H9 (cell line): ENCODE results near the gene GLCE. TPM values are rescaled to one million over a fixed set of nuclear protein-coding genes. Genes with fewer than 3 reads are reported as not detected.

Experiments used
- DNase-seq: peaks from one replicate; pipeline ENCODE4 v3.0.0-alpha.2; 2017
- H2AFZ ChIP-seq: one replicate; pipeline ENCODE4 v1.6.1; 2013; ENCODE audit warnings: mild to moderate bottlenecking, low read length, control low read depth, moderate library complexity
- H2AK5ac ChIP-seq: 2 replicates; pipeline ENCODE4 v1.6.1; 2013; ENCODE audit warnings: low read length, control low read depth, mixed read lengths; ENCODE audit not compliant: insufficient read length
- H2BK120ac ChIP-seq: one replicate; pipeline ENCODE4 v1.6.1; 2013; ENCODE audit warnings: low read depth, mild to moderate bottlenecking, low read length, control low read depth, inconsistent platforms; ENCODE audit not compliant: poor library complexity, severe bottlenecking
- H2BK12ac ChIP-seq: 2 replicates; pipeline ENCODE4 v1.6.1; 2013; ENCODE audit warnings: low read length, control low read depth, mixed read lengths, low read depth; ENCODE audit not compliant: insufficient read length
- H2BK15ac ChIP-seq: 2 replicates; pipeline ENCODE4 v1.6.1; 2013; ENCODE audit warnings: low read depth, low read length, control low read depth
- H2BK20ac ChIP-seq: one replicate; pipeline ENCODE4 v1.6.1; 2013; ENCODE audit warnings: low read depth, mild to moderate bottlenecking, low read length, control low read depth, inconsistent platforms; ENCODE audit not compliant: poor library complexity, severe bottlenecking
- H2BK5ac ChIP-seq: 2 replicates; pipeline ENCODE4 v1.6.1; 2013; ENCODE audit warnings: low read length, control low read depth, mixed read lengths; ENCODE audit not compliant: insufficient read length
- H3K14ac ChIP-seq: 2 replicates; pipeline ENCODE4 v1.6.1; 2013; ENCODE audit warnings: low read length, control low read depth; ENCODE audit not compliant: insufficient read depth
- H3K18ac ChIP-seq: 2 replicates; pipeline ENCODE4 v1.6.1; 2013; ENCODE audit warnings: low read depth, mild to moderate bottlenecking, mixed read lengths, low read length, control low read depth; ENCODE audit not compliant: insufficient read length
- H3K23ac ChIP-seq: 2 replicates; pipeline ENCODE4 v1.6.1; 2013; ENCODE audit warnings: low read length, control low read depth, mixed read lengths, low read depth; ENCODE audit not compliant: insufficient read length
- H3K23me2 ChIP-seq: 2 replicates; pipeline ENCODE4 v1.6.1; 2013; ENCODE audit warnings: low read depth, mild to moderate bottlenecking, mixed read lengths, low read length, control low read depth; ENCODE audit not compliant: insufficient read length, poor library complexity, severe bottlenecking
- H3K27ac ChIP-seq: 2 replicates; pipeline ENCODE4 v1.5.1; 2013; ENCODE audit warnings: low read length, control low read depth, mixed read lengths, low read depth; ENCODE audit not compliant: insufficient read length
- H3K27me3 ChIP-seq: 2 replicates; pipeline ENCODE4 v1.6.1; 2013; ENCODE audit warnings: low read length, control low read depth, inconsistent platforms; ENCODE audit not compliant: insufficient read depth
- H3K4ac ChIP-seq: 2 replicates; pipeline ENCODE4 v1.6.1; 2013; ENCODE audit warnings: low read depth, mild to moderate bottlenecking, control low read depth, inconsistent platforms, low read length, moderate library complexity
- H3K4me1 ChIP-seq: 2 replicates; pipeline ENCODE4 v1.6.1; 2013; ENCODE audit warnings: low read length, control low read depth, inconsistent platforms; ENCODE audit not compliant: insufficient read depth
- H3K4me2 ChIP-seq: 2 replicates; pipeline ENCODE4 v1.6.1; 2013; ENCODE audit warnings: low read length, control low read depth, mixed read lengths; ENCODE audit not compliant: insufficient read length, insufficient read depth
- H3K56ac ChIP-seq: 2 replicates; pipeline ENCODE4 v1.6.1; 2013; ENCODE audit warnings: low read depth, mild to moderate bottlenecking, mixed read lengths, low read length, control low read depth; ENCODE audit not compliant: insufficient read length
- H3K79me1 ChIP-seq: 2 replicates; pipeline ENCODE4 v1.6.1; 2013; ENCODE audit warnings: low read depth, mild to moderate bottlenecking, moderate library complexity, low read length, control low read depth, inconsistent platforms; ENCODE audit not compliant: insufficient read depth, poor library complexity, severe bottlenecking
- H3K79me2 ChIP-seq: 2 replicates; pipeline ENCODE4 v1.6.1; 2013; ENCODE audit warnings: low read length, control low read depth, inconsistent platforms; ENCODE audit not compliant: insufficient read depth
- H3K9ac ChIP-seq: 2 replicates; pipeline ENCODE4 v1.6.1; 2013; ENCODE audit warnings: low read length, control low read depth, mixed read lengths; ENCODE audit not compliant: insufficient read length; ENCODE audit errors: extremely low read depth
- H3K9me3 ChIP-seq: one replicate; pipeline ENCODE4 v1.6.1; 2013; ENCODE audit warnings: low read depth, low read length, inconsistent platforms; ENCODE audit not compliant: control insufficient read depth
- H3T11ph ChIP-seq: one replicate; pipeline ENCODE4 v1.6.1; 2013; ENCODE audit warnings: mild to moderate bottlenecking, low read length, control low read depth, inconsistent platforms
- H4K20me1 ChIP-seq: one replicate; pipeline ENCODE4 v1.6.1; 2013; ENCODE audit not compliant: control insufficient read depth, insufficient read length, insufficient read depth
- H4K5ac ChIP-seq: 2 replicates; pipeline ENCODE4 v1.6.1; 2013; ENCODE audit warnings: low read depth, mild to moderate bottlenecking, mixed read lengths, low read length, control low read depth; ENCODE audit not compliant: insufficient read length
- H4K8ac ChIP-seq: replicated peaks from 2 replicates; pipeline ENCODE4 v1.6.1; 2013; ENCODE audit warnings: low read length, control low read depth, mixed read lengths, low read depth; ENCODE audit not compliant: insufficient read length
- H4K91ac ChIP-seq: 2 replicates; pipeline ENCODE4 v1.6.1; 2013; ENCODE audit warnings: low read depth, mild to moderate bottlenecking, moderate library complexity, mixed read lengths, low read length, control low read depth; ENCODE audit not compliant: insufficient read length
- H3K27ac Mint-ChIP-seq, 3 experiments: 2 replicates in 2 of 3; 3 replicates in 1 of 3; pipeline ENCODE4 v1.8.0; 2020 to 2021; ENCODE audit warnings: mixed read lengths in 3 of 3, mild to moderate bottlenecking in 1 of 3, moderate library complexity in 1 of 3
- H3K27me3 Mint-ChIP-seq: 2 replicates; pipeline ENCODE4 v1.8.0; 2021; ENCODE audit warnings: low read depth, mild to moderate bottlenecking, moderate library complexity, mixed read lengths
- H3K36me3 Mint-ChIP-seq, 3 experiments: 2 replicates in 2 of 3; 3 replicates in 1 of 3; pipeline ENCODE4 v1.8.0; 2020 to 2021; ENCODE audit warnings: low read depth in 3 of 3, mixed read lengths in 3 of 3; ENCODE audit not compliant: insufficient read depth in 1 of 3
- H3K4me1 Mint-ChIP-seq, 2 experiments: 2 replicates each; pipeline ENCODE4 v1.8.0; 2020; ENCODE audit warnings: mixed read lengths in 2 of 2
- H3K4me3 Mint-ChIP-seq, 2 experiments: 2 replicates in 1 of 2; 3 replicates in 1 of 2; pipeline ENCODE4 v1.8.0; 2020 to 2021; ENCODE audit warnings: mild to moderate bottlenecking in 2 of 2, mixed read lengths in 2 of 2, moderate library complexity in 1 of 2
- H3K9me3 Mint-ChIP-seq, 2 experiments: 2 replicates in 1 of 2; 3 replicates in 1 of 2; pipeline ENCODE4 v1.8.0; 2020; ENCODE audit warnings: mild to moderate bottlenecking in 2 of 2, mixed read lengths in 2 of 2, moderate library complexity in 1 of 2
- CTCF ChIP-seq: fragments of 200-600 bp; sonication (generic); conservative IDR thresholded peaks from 3 replicates; pipeline ENCODE4 v1.8.0; 2021; ENCODE audit warnings: antibody characterized with exemption, mild to moderate bottlenecking
- WGBS: extraction: QIAGEN DNeasy Blood & Tissue Kit; methylation state at CpG from one replicate; pipeline ENCODE4 v1.1.7; 2013; ENCODE audit warnings: missing lambda C conversion rate, low lambda C conversion rate, mixed read lengths; ENCODE audit not compliant: insufficient read length; ENCODE audit errors: extremely low coverage; 5-methylcytosine and 5-hydroxymethylcytosine counted together
- total RNA-seq: library from RNA; stranded (reverse); gene quantifications from 2 replicates; pipeline ENCODE4 v1.2.1, GENCODE V29; 2021

GLCE gene
- total RNA-seq, 1 experiment from 2014 or later: 12.2 TPM

- peaks cover 0 to 13% (median 8%) of the 10 kb centered on the region in 3 experiments; a peak in 6 of 7 replicates for H3K36me3 Mint-ChIP-seq
Measured at GRCh38 chr15:69305933-69306568, 145.6 kb downstream of the GLCE start.

More at GRCh38 chr15:69305933-69306568, 145.6 kb downstream of the GLCE start:
- H4K8ac ChIP-seq: no peak overlapping the region
- H3K18ac ChIP-seq: no peak overlapping the region
- no peak overlapping the region; the same call in 1 of the 2 replicates for H3K14ac ChIP-seq
- H3T11ph ChIP-seq: no peak overlapping the region
- no peaks in the 10 kb centered on the region for H3K23me2 ChIP-seq
- no peak for TF ChIP-seq CTCF
- no peak overlapping the region for H2BK12ac ChIP-seq
- no peak for DNase-seq
- no peaks in the 10 kb centered on the region for H3K9me3 ChIP-seq
- no CpG with 5 or more reads among the region's 9 CpGs for WGBS
- no peaks in the 10 kb centered on the region for H3K79me2 ChIP-seq
- peak overlapping the region; percentile 84; the same call in 1 of the 2 replicates for H2BK15ac ChIP-seq
- no peak overlapping the region for H3K4me3 Mint-ChIP-seq
- no peaks in the 10 kb centered on the region for H4K20me1 ChIP-seq
- H3K9ac ChIP-seq: no peak overlapping the region
- H3K79me1 ChIP-seq: no peaks in the 10 kb centered on the region
- H3K4me2 ChIP-seq: no peak overlapping the region
- no peak overlapping the region for H4K5ac ChIP-seq
- H3K27me3 ChIP-seq: no peaks in the 10 kb centered on the region
- no peak overlapping the region for H2BK20ac ChIP-seq
- no peak overlapping the region for H3K4ac ChIP-seq
- no peak overlapping the region for H2AK5ac ChIP-seq
- peaks cover 6% of the 10 kb centered on the region; the same call in 1 of the 2 replicates for H3K4me1 ChIP-seq
- H3K27ac Mint-ChIP-seq: no peak overlapping the region; a peak in 2 of 7 replicates
- H2BK5ac ChIP-seq: no peak overlapping the region
- no peak overlapping the region for H3K23ac ChIP-seq
- peaks cover 21% of the 10 kb centered on the region for H3K27me3 Mint-ChIP-seq
- peaks cover 9 to 13% of the 10 kb centered on the region in 2 experiments for H3K4me1 Mint-ChIP-seq
- no peak overlapping the region for H3K27ac ChIP-seq
- peaks cover 0 to 3% of the 10 kb centered on the region in 2 experiments; a peak in 2 of 5 replicates for H3K9me3 Mint-ChIP-seq
- no peak overlapping the region for H2AFZ ChIP-seq
- no peak overlapping the region for H3K56ac ChIP-seq
- no peak overlapping the region for H2BK120ac ChIP-seq
- H4K91ac ChIP-seq: no peak overlapping the region
